HepG2 (cell line): Measurements from ENCODE around the gene TIRAP. TPM values are rescaled to one million over a fixed set of nuclear protein-coding genes. Genes with fewer than 3 reads are reported as not detected.

Source experiments
- ATAC-seq: fragments of 200-7000 bp; cut with Tn5 transposase; 3 replicates; pipeline ENCODE4 v1.9.1; 2020; ENCODE audit warnings: mild to moderate bottlenecking, moderate library complexity
- BruUV-seq: library from RNA; stranded (reverse); fragments of 400-500 nt; replicated peaks from 2 replicates; lab custom pipeline; 2021; lab: Mats Ljungman, UMichigan
- CTCF ChIA-PET: fragments of 300-600 bp; formaldehyde crosslinking; extraction: SDS; loops from one replicate; lab custom pipeline; 2021; ENCODE audit warnings: low total read pairs, inconsistent platforms, low intra/inter-chr PET ratio; lab: Yijun Ruan, JAX
- POLR2A ChIA-PET: fragments of 350-600 bp; sonication (Branson Sonifier 250); formaldehyde crosslinking; loops from one replicate; lab custom pipeline; 2020; ENCODE audit warnings: antibody characterized with exemption, inconsistent platforms; lab: Yijun Ruan, JAX
- DNase-seq: peaks from one replicate; pipeline ENCODE4 v3.0.0-alpha.2; 2015; ENCODE audit warnings: low spot score
- FAIRE-seq: peaks from 3 replicates; lab custom pipeline; 2011; peaks lifted over from hg19 to GRCh38; lab: Jason Lieb, UNC
- H2AFZ ChIP-seq: one replicate; pipeline ENCODE4 v1.6.1; 2011; ENCODE audit warnings: low read length, inconsistent platforms
- H3K27ac ChIP-seq: fragments of 300-600 bp; 3 replicates; pipeline ENCODE4 v1.8.0; 2011; ENCODE audit warnings: mixed run types, mild to moderate bottlenecking, mixed read lengths, low read length, inconsistent platforms; ENCODE audit not compliant: insufficient read depth; ENCODE audit errors: extremely low read length
- H3K27me3 ChIP-seq, 2 experiments: fragments of 200-600 bp in 1 of 2; 2 replicates in 1 of 2; 3 replicates in 1 of 2; pipeline versions ENCODE4 v1.6.0 to v1.8.0; 2011; ENCODE audit warnings: low read length in 2 of 2, mild to moderate bottlenecking in 2 of 2, moderate library complexity in 2 of 2, inconsistent platforms in 1 of 2; ENCODE audit not compliant: insufficient read depth in 2 of 2, control insufficient read depth in 1 of 2
- H3K36me3 ChIP-seq, 2 experiments: fragments of 200-600 bp in 1 of 2; replicated peaks in 1 of 2; 2 replicates in 1 of 2; 3 replicates in 1 of 2; pipeline versions ENCODE4 v1.5.1 to v1.8.0; 2011; ENCODE audit warnings: low read length in 2 of 2, inconsistent platforms in 1 of 2; ENCODE audit not compliant: insufficient read depth in 2 of 2, control insufficient read depth in 1 of 2
- H3K4me1 ChIP-seq: 2 replicates; pipeline ENCODE4 v1.5.1; 2012; ENCODE audit warnings: low read length, inconsistent platforms; ENCODE audit not compliant: insufficient read depth
- H3K4me2 ChIP-seq: 2 replicates; pipeline ENCODE4 v1.6.0; 2011; ENCODE audit warnings: low read depth, low read length, inconsistent platforms
- H3K4me3 ChIP-seq, 3 experiments: fragments of 200-600 bp in 1 of 3; sonication (generic), shearing (Covaris generic) in 1 of 3; replicated peaks in 1 of 3; 2 replicates each; pipeline ENCODE4 v1.5.1; 2011 to 2016; ENCODE audit warnings: low read length in 3 of 3, inconsistent platforms in 2 of 3, low read depth in 2 of 3, mild to moderate bottlenecking in 2 of 3, control low read depth in 1 of 3, mixed read lengths in 1 of 3; ENCODE audit not compliant: insufficient read depth in 1 of 3
- H3K79me2 ChIP-seq: one replicate; pipeline ENCODE4 v1.6.1; 2011; ENCODE audit warnings: low read length, inconsistent platforms; ENCODE audit not compliant: insufficient read depth
- H3K9ac ChIP-seq: 2 replicates; pipeline ENCODE4 v1.6.0; 2011; ENCODE audit warnings: mild to moderate bottlenecking, low read depth, low read length, inconsistent platforms; ENCODE audit not compliant: insufficient read depth
- H3K9me3 ChIP-seq: 2 replicates; pipeline ENCODE4 v1.5.1; 2012; ENCODE audit warnings: mild to moderate bottlenecking, low read length
- H4K20me1 ChIP-seq: 2 replicates; pipeline ENCODE4 v1.6.0; 2011; ENCODE audit warnings: inconsistent platforms, mild to moderate bottlenecking, low read length, moderate library complexity; ENCODE audit not compliant: insufficient read depth
- GTF3A ChIP-seq: sonication (generic); formaldehyde crosslinking; conservative IDR thresholded peaks from 2 replicates; pipeline ENCODE4 v1.4.0; 2020; ENCODE audit warnings: mild to moderate bottlenecking, missing genetic modification reagents
- HES4 ChIP-seq: sonication (generic); formaldehyde crosslinking; IDR thresholded peaks from 2 replicates; pipeline ENCODE4 v1.9.0; 2021; ENCODE audit warnings: mild to moderate bottlenecking, missing genetic modification reagents, borderline replicate concordance
- IRX3 ChIP-seq: sonication (generic); formaldehyde crosslinking; IDR thresholded peaks from 2 replicates; pipeline ENCODE4 v1.8.1; 2023; ENCODE audit warnings: mild to moderate bottlenecking, low read depth, missing genetic modification reagents, borderline replicate concordance
- KDM5B ChIP-seq: sonication (generic); formaldehyde crosslinking; IDR thresholded peaks from 2 replicates; pipeline ENCODE4 v1.4.0; 2020; ENCODE audit warnings: missing genetic modification reagents, mild to moderate bottlenecking, borderline replicate concordance
- MYC ChIP-seq: sonication (generic); formaldehyde crosslinking; IDR thresholded peaks from 2 replicates; pipeline ENCODE4 v1.9.0; 2021; ENCODE audit warnings: missing genetic modification reagents, borderline replicate concordance
- NR0B2 ChIP-seq: sonication (generic); formaldehyde crosslinking; IDR thresholded peaks from 2 replicates; pipeline ENCODE4 v1.4.0; 2020; ENCODE audit warnings: mild to moderate bottlenecking, missing genetic modification reagents
- SIX1 ChIP-seq: sonication (generic); formaldehyde crosslinking; IDR thresholded peaks from 2 replicates; pipeline ENCODE4 v1.4.0; 2020; ENCODE audit warnings: missing genetic modification reagents, borderline replicate concordance
- SP5 ChIP-seq: IDR thresholded peaks from 2 replicates; pipeline ENCODE4 v1.6.1; 2016; ENCODE audit warnings: low read depth, borderline replicate concordance
- SRF ChIP-seq: IDR thresholded peaks from 2 replicates; pipeline ENCODE4 v1.6.1; 2011; ENCODE audit warnings: mild to moderate bottlenecking, low read depth, low read length, moderate library complexity
- THAP8 ChIP-seq: sonication (generic); formaldehyde crosslinking; IDR thresholded peaks from 2 replicates; pipeline ENCODE4 v1.5.1; 2020; ENCODE audit warnings: missing genetic modification reagents, mild to moderate bottlenecking, borderline replicate concordance
- TRIM24 ChIP-seq: sonication (generic); formaldehyde crosslinking; IDR thresholded peaks from 2 replicates; pipeline ENCODE4 v1.8.0; 2022; ENCODE audit warnings: mild to moderate bottlenecking, missing genetic modification reagents
- WGBS: methylation state at CpG from one replicate; pipeline ENCODE4 v1.1.6; 2017; ENCODE audit warnings: low lambda C conversion rate; 5-methylcytosine and 5-hydroxymethylcytosine counted together
- in situ Hi-C: cut with HindIII; loops from 2 replicates; pipeline ENCODE4 v1.10.0; 2017; ENCODE audit warnings: low pct_unique_long_range_greater_than_20kb; ENCODE audit not compliant: extremely low pct_ligation_motif_present
- intact Hi-C: fragments of 100-400 bp; cut with micrococcal nuclease; formaldehyde crosslinking; loops from one replicate; pipeline ENCODE4 v1.10.0; 2022; ENCODE audit not compliant: unreplicated experiment
- polyA plus RNA-seq, 8 experiments: library from polyadenylated mRNA; depleted of rRNA in 3 of 8; stranded (reverse) in 7 of 8; unstranded in 1 of 8; fragments of >200 nt; fragmentation: Illumina TruSeq in 4 of 8; extraction: Trizol in 4 of 8; gene quantifications; 2 replicates each; pipeline versions ENCODE4 v1.2.1 to v1.2.3, GENCODE V29; 2011 to 2016; ENCODE audit warnings: low read depth in 4 of 8, missing spikeins in 1 of 8, mixed read lengths in 1 of 8; ENCODE audit not compliant: insufficient read depth in 1 of 8
- total RNA-seq, 5 experiments: library from RNA; depleted of rRNA; stranded (reverse); fragments of >200 nt; fragmentation: Illumina TruSeq; extraction: Trizol; gene quantifications; 2 replicates each; pipeline ENCODE4 v1.2.3, GENCODE V29; 2016; ENCODE audit warnings: low read depth in 1 of 5

The TIRAP gene
- total and polyA plus RNA-seq, 2 of the 13 experiments (the other 11 are each of a cell fraction or from before 2014, with no cell fraction given): 5.4 to 5.7 TPM

- intact Hi-C loops: no loop called here
- Histone ChIP-seq H3K36me3 (peaks cover 4 to 25% of the 10 kb centered on the region in 2 experiments; a peak in 4 of 5 replicates), H3K27ac (no peak overlapping the region), H3K4me3 (no peak overlapping the region), H3K79me2 (no peaks in the 10 kb centered on the region), H3K27me3 (no peaks in the 10 kb centered on the region), H3K4me1 (no peaks in the 10 kb centered on the region), H2AFZ (no peak overlapping the region), H4K20me1 (no peaks in the 10 kb centered on the region), H3K4me2 (no peak overlapping the region), H3K9ac (no peak overlapping the region), H3K9me3 (no peaks in the 10 kb centered on the region)
- in situ Hi-C loops: no loop called here
- 95% methylated on average over 2 of the region's 2 CpGs for WGBS
- ATAC-seq (no peak), DNase-seq (no peak), FAIRE-seq (no peak)
- no peak for TF ChIP-seq NR0B2
- TF ChIP-seq KDM5B (CRISPR knock-in tag): no peak
- no peak for TF ChIP-seq SRF
- TF ChIP-seq SIX1 (CRISPR knock-in tag): no peak
- no peak for TF ChIP-seq TRIM24
- TF ChIP-seq SP5 (CRISPR knock-in tag): no peak
- TF ChIP-seq HES4 (CRISPR knock-in tag): no peak
- no peak for TF ChIP-seq IRX3 (CRISPR knock-in tag)
- CTCF ChIA-PET: no interaction called here
- POLR2A ChIA-PET: no interaction called here
- BruUV-seq: no TSS peak
Observed at GRCh38 chr11:126246636-126247035, 36.3 kb upstream of the TIRAP start.

- CTCF ChIA-PET: no interaction called here
- no peaks in the 10 kb centered on the region for H3K27me3 ChIP-seq
- FAIRE-seq: no peak
Observed at GRCh38 chr11:126253265-126253664, 29.6 kb upstream of the TIRAP start.

More at GRCh38 chr11:126253265-126253664, 29.6 kb upstream of the TIRAP start:
- Histone ChIP-seq H3K4me2 (no peak overlapping the region), H4K20me1 (no peaks in the 10 kb centered on the region), H2AFZ (no peak overlapping the region), H3K9me3 (no peaks in the 10 kb centered on the region), H3K36me3 (peaks cover 3 to 30% of the 10 kb centered on the region in 2 experiments; a peak in 4 of 5 replicates), H3K79me2 (no peaks in the 10 kb centered on the region), H3K4me3 (no peak overlapping the region), H3K9ac (no peak overlapping the region), H3K27ac (no peak overlapping the region), H3K4me1 (no peaks in the 10 kb centered on the region)
- TF ChIP-seq MYC (CRISPR knock-in tag): no peak
- no peak for TF ChIP-seq GTF3A (CRISPR knock-in tag)
- TF ChIP-seq THAP8 (CRISPR knock-in tag): no peak
- ATAC-seq (no peak), DNase-seq (no peak)
- no TSS peak for BruUV-seq
- in situ Hi-C loops: no loop called here
- WGBS: 91% methylated on average over 4 of the region's 4 CpGs
- POLR2A ChIA-PET: no interaction called here
- intact Hi-C loops: no loop called here
